CMK (cell line): ENCODE data around the gene METAP1D.
"Not testable (repeated sequence)": the region's sequence is repeated elsewhere in the genome, so short reads cannot be mapped to it uniquely, and the experiment has no call there.

ENCODE experiments used
- DNase-seq: peaks from one replicate; pipeline ENCODE4 v3.0.0-alpha.2; 2010; ENCODE audit warnings: low read depth

METAP1D gene

GRCh38 chr2:171999604-172000469 lies at the start of gene METAP1D:
Gene METAP1D (plus strand): TSS chr2:171999953. CDS start chr2:171999970, 17 bp downstream.
- peak; percentile 79 for DNase-seq

GRCh38 chr2:171952276-171952675 lies 47.5 kb upstream of the METAP1D start:
- DNase-seq: no peak

DNA sequence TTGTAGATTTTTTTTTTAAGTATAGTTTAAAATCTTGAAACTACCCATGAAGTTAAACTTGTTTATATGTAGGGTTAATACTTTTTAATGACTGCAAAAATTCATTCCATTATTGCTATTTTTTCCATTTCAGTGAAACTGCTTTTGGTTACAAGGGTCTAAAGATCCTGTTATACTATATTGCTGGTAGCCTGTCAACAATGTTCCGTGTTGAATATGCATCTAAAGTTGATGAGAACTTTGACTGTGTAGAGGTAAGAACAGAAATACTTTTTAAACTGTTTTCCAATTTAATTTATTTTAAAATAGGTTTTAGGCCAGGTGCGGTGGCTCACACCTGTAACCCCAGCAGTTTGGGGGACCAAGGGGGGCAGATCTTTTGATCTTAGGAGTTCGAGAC lies 47.0 kb upstream of the METAP1D start:
- DNase-seq: no peak

DNA sequence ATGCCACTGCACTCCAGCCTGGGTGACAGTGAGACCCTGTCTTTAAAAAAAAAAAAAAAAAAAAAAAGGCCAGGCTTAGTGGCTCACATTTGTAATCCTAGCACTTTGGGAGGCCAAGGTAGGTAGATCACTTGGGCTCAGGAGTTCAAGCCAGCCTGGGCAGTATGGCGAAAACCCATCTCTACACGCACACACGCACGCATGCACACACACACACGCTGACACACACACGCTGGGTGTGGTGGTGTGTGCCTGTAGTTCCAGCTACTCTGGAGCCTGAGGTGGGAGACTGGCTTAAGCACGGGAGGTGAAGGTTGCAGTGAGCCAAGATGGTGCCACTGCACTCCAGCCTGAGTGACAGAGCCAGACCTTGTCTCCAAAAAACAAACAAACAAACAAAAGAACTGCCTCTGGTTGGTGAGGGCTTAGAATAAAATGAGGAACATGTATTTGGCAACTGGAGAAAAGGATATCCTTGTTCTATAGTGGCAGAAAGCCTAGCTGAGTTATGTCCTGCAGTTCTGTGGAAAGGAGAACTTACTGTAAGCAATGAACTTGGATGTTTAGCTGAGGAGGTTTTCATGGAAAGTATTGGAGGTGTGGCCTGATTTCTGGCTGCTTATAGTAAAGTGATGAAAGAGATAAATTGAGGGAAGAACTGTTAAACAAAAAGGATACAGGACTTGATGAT lies 43.5 kb upstream of the METAP1D start:
- DNase-seq: no peak

- no peak for DNase-seq
Measured at GRCh38 chr2:171957061-171957460, 42.7 kb upstream of the METAP1D start.

DNA sequence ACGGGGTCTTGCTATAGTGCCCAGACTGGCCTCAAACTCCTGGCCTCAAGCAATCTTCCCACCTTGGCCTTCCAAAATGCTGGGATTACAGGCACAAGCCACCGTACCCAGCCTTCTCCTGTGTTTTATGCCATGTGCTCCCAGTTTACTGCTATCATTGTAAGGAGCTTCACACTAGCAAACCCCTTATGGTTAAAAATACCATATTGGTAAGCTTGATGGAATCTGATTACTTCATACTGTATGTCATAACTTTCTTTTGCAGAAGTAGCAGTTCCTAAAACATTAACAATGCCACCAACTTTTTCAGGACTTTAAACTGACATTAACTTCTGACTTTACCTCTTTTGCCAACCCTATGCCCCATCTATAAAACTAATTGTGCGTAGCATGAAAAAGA lies 41.3 kb upstream of the METAP1D start:
- no peak for DNase-seq

GRCh38 chr2:171959998-171960397 lies 39.8 kb upstream of the METAP1D start:
- no peak for DNase-seq

GRCh38 chr2:171960570-171960969 lies 39.2 kb upstream of the METAP1D start:
- no peak for DNase-seq

GRCh38 chr2:171963198-171963597 lies 36.6 kb upstream of the METAP1D start:
- no peak for DNase-seq

DNA sequence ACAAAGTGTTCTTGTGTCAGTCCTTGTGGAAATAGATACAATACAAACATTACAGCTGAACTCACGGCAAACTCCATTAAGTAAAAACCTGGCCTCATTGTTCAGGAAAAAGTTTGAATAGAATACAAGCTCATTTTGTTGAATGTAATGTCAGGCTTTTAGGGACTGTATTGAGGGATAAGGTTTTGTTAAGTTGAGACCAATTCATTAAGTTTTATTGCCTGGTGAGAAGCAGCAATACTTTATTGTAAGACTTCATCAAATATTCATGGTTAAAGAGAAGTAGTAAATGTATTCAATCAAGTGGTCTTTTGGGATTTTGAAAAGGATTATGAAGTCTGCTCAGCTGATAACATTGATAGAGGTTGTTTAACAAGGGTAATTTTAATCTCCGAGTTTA lies 35.4 kb upstream of the METAP1D start:
- DNase-seq: no peak

DNA sequence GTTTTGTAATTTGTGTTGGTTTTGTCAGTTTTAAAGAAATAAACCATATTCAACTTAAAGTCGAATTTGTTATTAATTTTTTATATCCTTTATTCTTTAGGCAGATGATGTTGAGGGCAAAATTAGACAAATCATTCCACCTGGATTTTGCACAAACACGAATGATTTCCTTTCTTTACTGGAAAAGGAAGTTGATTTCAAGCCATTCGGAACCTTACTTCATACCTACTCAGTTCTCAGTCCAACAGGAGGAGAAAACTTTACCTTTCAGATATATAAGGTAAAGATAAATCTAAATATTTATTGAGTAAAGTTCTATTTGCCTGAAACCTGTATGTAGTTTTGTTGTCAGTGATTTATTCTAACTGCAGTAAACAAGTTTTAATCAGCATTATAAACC lies 34.5 kb upstream of the METAP1D start:
- no peak for DNase-seq

DNA sequence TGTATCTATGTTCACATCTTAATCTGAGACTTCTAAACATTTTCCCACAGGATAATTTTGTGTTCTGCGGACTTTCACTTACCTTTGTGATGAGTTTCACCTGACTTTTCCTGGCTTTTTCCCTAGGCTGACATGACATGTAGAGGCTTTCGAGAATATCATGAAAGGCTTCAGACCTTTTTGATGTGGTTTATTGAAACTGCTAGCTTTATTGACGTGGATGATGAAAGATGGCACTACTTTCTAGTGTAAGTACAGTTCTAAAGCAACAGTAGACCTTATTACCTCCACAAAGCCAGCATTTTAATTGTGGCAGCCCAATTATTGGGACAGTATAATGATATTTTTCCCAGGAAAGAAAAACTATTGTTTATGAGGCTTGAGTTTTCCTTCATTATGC lies 34.1 kb upstream of the METAP1D start:
- DNase-seq: no peak

DNA sequence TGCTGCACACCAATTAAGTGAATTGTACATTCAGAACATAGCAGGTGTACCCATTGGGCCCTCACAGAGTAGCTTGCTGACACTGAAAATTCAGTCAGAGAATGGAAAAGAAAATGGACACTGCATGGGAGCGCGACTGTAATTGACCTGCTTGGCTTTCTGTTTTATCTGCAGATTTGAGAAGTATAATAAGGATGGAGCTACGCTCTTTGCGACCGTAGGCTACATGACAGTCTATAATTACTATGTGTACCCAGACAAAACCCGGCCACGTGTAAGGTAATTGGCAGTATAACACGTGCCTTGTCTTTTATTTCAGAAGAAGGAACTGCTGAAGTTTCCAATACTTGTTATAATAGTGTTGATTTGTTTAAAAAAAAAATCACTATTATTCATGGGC lies 33.5 kb upstream of the METAP1D start:
- no peak for DNase-seq

- no peak for DNase-seq
Measured at GRCh38 chr2:171966688-171967087, 33.1 kb upstream of the METAP1D start.

GRCh38 chr2:171968509-171968908 lies 31.2 kb upstream of the METAP1D start:
- no peak for DNase-seq

- DNase-seq: no peak
Measured at GRCh38 chr2:171972329-171972982, 27.3 kb upstream of the METAP1D start.

- DNase-seq: no peak
Measured at GRCh38 chr2:171979103-171979502, 20.6 kb upstream of the METAP1D start.

- not testable (repeated sequence) for DNase-seq
Measured at GRCh38 chr2:171983924-171984323, 15.8 kb upstream of the METAP1D start.

DNA sequence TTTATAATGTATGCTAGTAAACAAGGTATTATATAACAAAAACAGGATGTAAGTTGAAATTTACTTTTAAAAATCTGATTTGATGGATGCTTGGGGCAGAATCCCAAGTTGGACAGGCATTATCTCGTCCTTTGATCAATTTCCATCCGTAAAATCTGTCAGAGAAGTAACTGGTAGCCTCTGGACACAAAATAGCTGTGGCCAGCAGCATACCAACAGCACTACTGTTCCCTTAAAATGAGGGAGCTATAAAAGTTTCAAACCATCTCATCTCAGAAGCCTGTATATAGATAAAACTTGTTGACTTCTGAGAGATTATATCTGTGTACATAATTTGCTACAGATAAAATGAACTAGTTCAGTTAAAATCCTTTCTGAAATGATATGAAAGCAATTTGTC lies 14.7 kb upstream of the METAP1D start:
- DNase-seq: no peak

- no peak for DNase-seq
Measured at GRCh38 chr2:171986778-171987177, 13.0 kb upstream of the METAP1D start.

DNA sequence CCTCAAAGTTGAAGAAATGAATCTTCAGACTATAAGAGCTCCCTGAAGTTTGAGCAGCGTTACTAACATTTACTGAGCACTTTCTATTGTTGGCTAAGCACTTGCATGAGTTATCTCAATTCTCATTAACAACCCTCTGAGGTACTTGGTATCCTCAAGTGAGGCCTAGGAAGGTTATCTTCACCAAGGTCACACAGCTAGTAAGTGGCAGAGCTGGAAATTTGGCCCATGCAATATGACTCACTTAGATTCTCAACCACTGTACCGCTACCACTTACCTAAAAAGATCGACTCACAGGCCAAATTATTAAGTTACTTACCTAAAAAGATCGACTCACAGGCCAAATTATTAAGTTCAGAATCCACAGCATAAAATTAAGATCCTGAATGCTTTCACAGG lies 8.7 kb upstream of the METAP1D start:
- no peak for DNase-seq

- DNase-seq: no peak
Measured at GRCh38 chr2:171995586-171995985, 4.2 kb upstream of the METAP1D start.

- DNase-seq: no peak
Measured at GRCh38 chr2:171996021-171996420, 3.7 kb upstream of the METAP1D start.
